Measurements from ENCODE around the gene CENPW. TPM values are rescaled to one million over a fixed set of nuclear protein-coding genes. Genes with fewer than 3 reads are reported as not detected.

CENPW gene
- polyA plus RNA-seq, 2 of the 4 experiments (the other 2 are of a cell fraction) = 28.2 to 34.5 TPM

DNA sequence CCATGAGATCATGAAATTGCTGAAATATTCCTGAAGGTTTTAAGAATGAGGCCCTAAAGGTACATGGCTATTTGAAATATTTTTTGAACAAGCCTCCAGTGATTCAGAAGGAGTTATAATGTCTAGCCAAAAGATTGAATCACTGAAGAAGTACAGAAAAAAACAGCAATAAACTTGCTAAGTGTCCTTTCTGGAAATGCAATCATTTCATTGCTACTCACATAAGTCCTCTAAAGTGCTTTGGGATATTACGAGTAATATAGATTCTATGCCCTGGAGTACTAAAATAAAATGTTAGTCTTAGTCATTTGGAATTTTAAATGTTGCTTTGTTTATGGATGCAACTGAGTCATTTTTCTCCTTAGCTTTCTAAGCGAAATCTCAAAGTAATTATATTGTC, 32.7 kb downstream of the CENPW start (continued):
- TF ChIP-seq, protein P1, sequence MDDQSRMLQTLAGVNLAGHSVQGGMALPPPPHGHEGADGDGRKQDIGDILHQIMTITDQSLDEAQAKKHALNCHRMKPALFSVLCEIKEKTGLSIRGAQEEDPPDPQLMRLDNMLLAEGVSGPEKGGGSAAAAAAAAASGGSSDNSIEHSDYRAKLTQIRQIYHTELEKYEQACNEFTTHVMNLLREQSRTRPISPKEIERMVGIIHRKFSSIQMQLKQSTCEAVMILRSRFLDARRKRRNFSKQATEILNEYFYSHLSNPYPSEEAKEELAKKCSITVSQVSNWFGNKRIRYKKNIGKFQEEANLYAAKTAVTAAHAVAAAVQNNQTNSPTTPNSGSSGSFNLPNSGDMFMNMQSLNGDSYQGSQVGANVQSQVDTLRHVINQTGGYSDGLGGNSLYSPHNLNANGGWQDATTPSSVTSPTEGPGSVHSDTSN (IDR thresholded peaks at IDR 0.05) = no peak
- no peak for TF ChIP-seq RFX5 (IDR thresholded peaks at IDR 0.05)
- TF ChIP-seq FOSB (CRISPR knock-in tag; IDR thresholded peaks at IDR 0.05) = no peak

DNA sequence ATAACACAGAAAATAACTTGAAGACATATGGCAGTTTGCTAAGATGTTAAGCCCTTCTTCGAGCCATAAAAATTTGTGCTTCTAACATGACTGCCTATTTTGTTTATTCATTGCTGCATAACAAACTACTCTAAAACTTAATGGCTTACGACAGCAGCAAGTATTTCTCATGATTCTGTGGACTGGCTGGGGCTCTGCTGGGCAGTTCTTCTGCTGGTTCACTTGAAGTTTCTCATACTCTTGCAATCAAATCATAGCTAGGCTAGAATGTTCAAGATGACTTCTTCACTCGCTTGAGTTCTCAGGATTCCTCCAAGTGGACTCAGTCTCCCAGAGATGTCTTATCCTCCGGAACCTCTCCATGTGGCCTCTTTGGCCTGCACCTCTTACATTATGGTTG, 33.4 kb downstream of the CENPW start:
- ChIA-PET CTCF (interaction anchor here (1.9 kb wide), 1 partner anchor 12 kb away, joined by 7 read pairs; no protein-coding TSS in a partner anchor), POLR2A (no interaction called here)
- H3K4me2 ChIP-seq = no peak overlapping the region
- WGBS (ENCODE audit: missing lambda C conversion rate) = 94% methylated on average over 4 of the region's 4 CpGs
- no peak overlapping the region for H3K27ac ChIP-seq
- ATAC-seq = no peak
- H3K4me1 ChIP-seq = no peaks in the 10 kb centered on the region
- H3K9me3 ChIP-seq = no peaks in the 10 kb centered on the region
- no peak for DNase-seq (ENCODE audit: low read depth in 1 of 2, low spot score in 1 of 2)
- TF ChIP-seq, protein P2, sequence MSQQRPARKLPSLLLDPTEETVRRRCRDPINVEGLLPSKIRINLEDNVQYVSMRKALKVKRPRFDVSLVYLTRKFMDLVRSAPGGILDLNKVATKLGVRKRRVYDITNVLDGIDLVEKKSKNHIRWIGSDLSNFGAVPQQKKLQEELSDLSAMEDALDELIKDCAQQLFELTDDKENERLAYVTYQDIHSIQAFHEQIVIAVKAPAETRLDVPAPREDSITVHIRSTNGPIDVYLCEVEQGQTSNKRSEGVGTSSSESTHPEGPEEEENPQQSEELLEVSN (IDR thresholded peaks at IDR 0.05; ENCODE audit: borderline replicate concordance, low read depth) = no peak
- TF ChIP-seq SMC3 (IDR thresholded peaks at IDR 0.05) (no peak), CBX8 (IDR thresholded peaks at IDR 0.05) (no peak), JUNB (IDR thresholded peaks at IDR 0.05) (no peak), EHF (CRISPR knock-in tag; IDR thresholded peaks at IDR 0.05) (no peak), TP53 (CRISPR knock-in tag; IDR thresholded peaks at IDR 0.05) (no peak), ZNF302 (CRISPR knock-in tag; IDR thresholded peaks at IDR 0.05) (no peak), ZC3H11A (IDR thresholded peaks at IDR 0.05) (no peak), EP300 (IDR thresholded peaks at IDR 0.05) (no peak), BHLHE40 (IDR thresholded peaks at IDR 0.05; ENCODE audit: low read depth, low read length) (no peak)
- TF ChIP-seq, protein P3, sequence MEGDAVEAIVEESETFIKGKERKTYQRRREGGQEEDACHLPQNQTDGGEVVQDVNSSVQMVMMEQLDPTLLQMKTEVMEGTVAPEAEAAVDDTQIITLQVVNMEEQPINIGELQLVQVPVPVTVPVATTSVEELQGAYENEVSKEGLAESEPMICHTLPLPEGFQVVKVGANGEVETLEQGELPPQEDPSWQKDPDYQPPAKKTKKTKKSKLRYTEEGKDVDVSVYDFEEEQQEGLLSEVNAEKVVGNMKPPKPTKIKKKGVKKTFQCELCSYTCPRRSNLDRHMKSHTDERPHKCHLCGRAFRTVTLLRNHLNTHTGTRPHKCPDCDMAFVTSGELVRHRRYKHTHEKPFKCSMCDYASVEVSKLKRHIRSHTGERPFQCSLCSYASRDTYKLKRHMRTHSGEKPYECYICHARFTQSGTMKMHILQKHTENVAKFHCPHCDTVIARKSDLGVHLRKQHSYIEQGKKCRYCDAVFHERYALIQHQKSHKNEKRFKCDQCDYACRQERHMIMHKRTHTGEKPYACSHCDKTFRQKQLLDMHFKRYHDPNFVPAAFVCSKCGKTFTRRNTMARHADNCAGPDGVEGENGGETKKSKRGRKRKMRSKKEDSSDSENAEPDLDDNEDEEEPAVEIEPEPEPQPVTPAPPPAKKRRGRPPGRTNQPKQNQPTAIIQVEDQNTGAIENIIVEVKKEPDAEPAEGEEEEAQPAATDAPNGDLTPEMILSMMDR (IDR thresholded peaks at IDR 0.05) = no peak
- no peak for FAIRE-seq
- H3K4me3 ChIP-seq = no peak overlapping the region

DNA sequence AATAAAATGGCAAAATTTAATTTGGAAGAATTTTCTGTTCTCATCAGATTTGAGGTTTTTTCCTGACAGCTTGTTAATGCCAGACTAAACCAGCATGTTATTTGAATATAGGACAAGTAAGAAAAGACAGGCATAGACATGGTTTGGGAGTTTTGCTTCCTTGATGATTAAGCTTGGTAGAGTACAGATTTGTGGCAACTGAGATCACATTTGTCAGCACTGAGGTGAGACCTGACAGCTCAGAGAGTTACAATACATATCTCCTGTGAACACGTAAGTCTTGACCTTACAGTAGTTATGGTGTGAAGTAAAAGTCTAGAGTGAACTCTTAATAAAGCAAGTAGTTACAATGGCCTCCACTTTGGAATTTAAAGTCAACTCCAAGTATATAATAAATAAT, 34.5 kb downstream of the CENPW start:
- CTCF ChIA-PET = interaction anchor here (1.9 kb wide), 1 partner anchor 13 kb away, joined by 7 read pairs; no protein-coding TSS in a partner anchor
- H3K4me2 ChIP-seq = no peak overlapping the region
- FAIRE-seq (no peak), ATAC-seq (no peak), DNase-seq (ENCODE audit: low read depth in 1 of 2, low spot score in 1 of 2) (no peak)
- POLR2A ChIA-PET = no interaction called here
- no peaks in the 10 kb centered on the region for H3K4me1 ChIP-seq
- 85% methylated on average over 1 of the region's 1 CpG for whole genome bisulfite sequencing (ENCODE audit: missing lambda C conversion rate)
- H3K9me3 ChIP-seq = no peaks in the 10 kb centered on the region
- H3K27ac ChIP-seq = no peak overlapping the region
- TF ChIP-seq SREBF2 (IDR thresholded peaks at IDR 0.05) = no peak
- TF ChIP-seq GATA3 (IDR thresholded peaks at IDR 0.05; ENCODE audit: borderline replicate concordance) = no peak
- TF ChIP-seq POLR2AphosphoS2 (conservative IDR thresholded peaks at IDR 0.05; ENCODE audit: low read length) = no peak
- no peak for TF ChIP-seq CHD2 (IDR thresholded peaks at IDR 0.05; ENCODE audit: low read length, partially characterized antibody)
- TF ChIP-seq KDM5A (IDR thresholded peaks at IDR 0.05) = no peak
- TF ChIP-seq HDAC2 (IDR thresholded peaks at IDR 0.05) = no peak
- no peak overlapping the region for H3K4me3 ChIP-seq

DNA sequence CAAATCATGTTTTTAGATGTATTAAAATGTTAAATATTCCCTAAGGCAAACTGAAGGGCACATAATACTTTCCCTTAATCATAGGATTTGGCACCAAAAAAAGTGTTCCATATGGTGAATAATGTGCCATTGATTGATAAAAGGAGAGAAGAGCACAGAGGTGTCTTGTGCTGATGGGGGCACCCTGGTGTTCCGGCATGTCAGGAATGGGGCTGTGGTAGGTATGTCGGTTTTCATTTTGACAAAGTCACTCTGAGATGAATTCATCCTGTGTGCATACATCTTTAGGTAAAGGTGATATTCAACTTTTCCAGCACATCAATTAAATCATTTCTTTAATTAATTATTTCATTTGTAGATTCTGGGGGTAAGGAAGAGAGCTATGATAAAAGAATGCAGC, 36.8 kb downstream of the CENPW start:
- no peak overlapping the region for H3K4me3 ChIP-seq
- TF ChIP-seq BHLHE40 (IDR thresholded peaks at IDR 0.05; ENCODE audit: low read depth, low read length) (no peak), CEBPB (IDR thresholded peaks at IDR 0.05) (no peak), HOXB13 (CRISPR knock-in tag; IDR thresholded peaks at IDR 0.05; ENCODE audit: low read depth) (no peak), NFE2L2 (conservative IDR thresholded peaks at IDR 0.05; ENCODE audit: low read length) (no peak), RAD21 (conservative IDR thresholded peaks at IDR 0.05 in 1 of 2, IDR thresholded peaks at IDR 0.05 in 1 of 2) (no peak), JUNB (IDR thresholded peaks at IDR 0.05) (no peak), ZSCAN20 (CRISPR knock-in tag; IDR thresholded peaks at IDR 0.05) (no peak), NR3C1 (IDR thresholded peaks at IDR 0.05) (no peak), HDAC2 (IDR thresholded peaks at IDR 0.05) (no peak), EHF (CRISPR knock-in tag; IDR thresholded peaks at IDR 0.05) (no peak), CBX8 (IDR thresholded peaks at IDR 0.05) (no peak), CHD2 (IDR thresholded peaks at IDR 0.05; ENCODE audit: low read length, partially characterized antibody) (no peak), RCOR1 (IDR thresholded peaks at IDR 0.05; ENCODE audit: low read depth, low read length) (no peak)
- TF ChIP-seq, protein P4, sequence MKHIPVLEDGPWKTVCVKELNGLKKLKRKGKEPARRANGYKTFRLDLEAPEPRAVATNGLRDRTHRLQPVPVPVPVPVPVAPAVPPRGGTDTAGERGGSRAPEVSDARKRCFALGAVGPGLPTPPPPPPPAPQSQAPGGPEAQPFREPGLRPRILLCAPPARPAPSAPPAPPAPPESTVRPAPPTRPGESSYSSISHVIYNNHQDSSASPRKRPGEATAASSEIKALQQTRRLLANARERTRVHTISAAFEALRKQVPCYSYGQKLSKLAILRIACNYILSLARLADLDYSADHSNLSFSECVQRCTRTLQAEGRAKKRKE (CRISPR knock-in tag; IDR thresholded peaks at IDR 0.05; ENCODE audit: low read depth) = no peak
- TF ChIP-seq, protein P5, sequence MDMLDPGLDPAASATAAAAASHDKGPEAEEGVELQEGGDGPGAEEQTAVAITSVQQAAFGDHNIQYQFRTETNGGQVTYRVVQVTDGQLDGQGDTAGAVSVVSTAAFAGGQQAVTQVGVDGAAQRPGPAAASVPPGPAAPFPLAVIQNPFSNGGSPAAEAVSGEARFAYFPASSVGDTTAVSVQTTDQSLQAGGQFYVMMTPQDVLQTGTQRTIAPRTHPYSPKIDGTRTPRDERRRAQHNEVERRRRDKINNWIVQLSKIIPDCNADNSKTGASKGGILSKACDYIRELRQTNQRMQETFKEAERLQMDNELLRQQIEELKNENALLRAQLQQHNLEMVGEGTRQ (IDR thresholded peaks at IDR 0.05) = no peak
- FAIRE-seq = no peak
- ChIA-PET CTCF (no interaction called here), POLR2A (no interaction called here)
- WGBS (ENCODE audit: missing lambda C conversion rate) = 91% methylated on average over 2 of the region's 2 CpGs
- ATAC-seq = no peak
- H3K27ac ChIP-seq = no peak overlapping the region
- no peak for DNase-seq (ENCODE audit: low read depth in 1 of 2, low spot score in 1 of 2)
- H3K9me3 ChIP-seq = no peaks in the 10 kb centered on the region; the same call in 2 of the 3 replicates
- H3K4me1 ChIP-seq = no peaks in the 10 kb centered on the region
- H3K4me2 ChIP-seq = no peak overlapping the region
